ENCODE measurements around the gene TENM3.

Gene TENM3

DNA sequence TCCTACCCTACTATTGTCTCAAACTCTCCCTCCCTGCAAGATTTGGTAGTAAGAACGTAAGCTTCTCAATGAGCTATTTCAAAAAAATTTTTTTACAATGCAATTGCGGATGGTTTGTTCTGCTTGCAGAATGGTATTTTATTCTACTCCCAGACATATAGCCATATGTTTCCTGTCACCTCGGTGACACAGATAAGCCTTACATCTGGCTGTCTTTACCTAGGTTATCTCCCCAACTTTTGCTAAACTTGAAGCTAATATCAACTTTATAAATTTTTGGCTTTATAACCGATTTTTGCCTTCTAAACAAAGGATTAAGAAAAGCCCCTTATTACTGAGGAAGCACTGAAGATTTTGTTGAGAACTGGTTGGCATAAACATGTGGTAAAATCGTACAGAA is 331.5 kb downstream of the TENM3 start:
- no peaks in the 10 kb centered on the region for H3K9me3 ChIP-seq (ENCODE audit: insufficient read depth, low read length)
- no peaks in the 10 kb centered on the region for H3K36me3 ChIP-seq (replicated peaks; ENCODE audit: low read depth, low read length)
- H3K4me2 ChIP-seq (ENCODE audit: low read length): no peak overlapping the region
- H3K27me3 ChIP-seq (ENCODE audit: low read depth, low read length): no peaks in the 10 kb centered on the region
- no peak overlapping the region for H3K9ac ChIP-seq (ENCODE audit: low read length)
- no peaks in the 10 kb centered on the region for H3K4me1 ChIP-seq (ENCODE audit: low read length)
- TF ChIP-seq, protein P1, sequence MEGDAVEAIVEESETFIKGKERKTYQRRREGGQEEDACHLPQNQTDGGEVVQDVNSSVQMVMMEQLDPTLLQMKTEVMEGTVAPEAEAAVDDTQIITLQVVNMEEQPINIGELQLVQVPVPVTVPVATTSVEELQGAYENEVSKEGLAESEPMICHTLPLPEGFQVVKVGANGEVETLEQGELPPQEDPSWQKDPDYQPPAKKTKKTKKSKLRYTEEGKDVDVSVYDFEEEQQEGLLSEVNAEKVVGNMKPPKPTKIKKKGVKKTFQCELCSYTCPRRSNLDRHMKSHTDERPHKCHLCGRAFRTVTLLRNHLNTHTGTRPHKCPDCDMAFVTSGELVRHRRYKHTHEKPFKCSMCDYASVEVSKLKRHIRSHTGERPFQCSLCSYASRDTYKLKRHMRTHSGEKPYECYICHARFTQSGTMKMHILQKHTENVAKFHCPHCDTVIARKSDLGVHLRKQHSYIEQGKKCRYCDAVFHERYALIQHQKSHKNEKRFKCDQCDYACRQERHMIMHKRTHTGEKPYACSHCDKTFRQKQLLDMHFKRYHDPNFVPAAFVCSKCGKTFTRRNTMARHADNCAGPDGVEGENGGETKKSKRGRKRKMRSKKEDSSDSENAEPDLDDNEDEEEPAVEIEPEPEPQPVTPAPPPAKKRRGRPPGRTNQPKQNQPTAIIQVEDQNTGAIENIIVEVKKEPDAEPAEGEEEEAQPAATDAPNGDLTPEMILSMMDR (IDR thresholded peaks at IDR 0.05; ENCODE audit: low read depth, low read length): no peak
- no peak for TF ChIP-seq EZH2phosphoT487 (IDR thresholded peaks at IDR 0.05; ENCODE audit: low read depth)
- no peak overlapping the region for H3K27ac ChIP-seq (ENCODE audit: low read length)
- no peak overlapping the region for H2AFZ ChIP-seq (ENCODE audit: low read depth, low read length)
- H3K79me2 ChIP-seq (ENCODE audit: low read length): no peaks in the 10 kb centered on the region
- H3K4me3 ChIP-seq (ENCODE audit: low read length): no peak overlapping the region
- H4K20me1 ChIP-seq (ENCODE audit: insufficient read depth, low read length): no peaks in the 10 kb centered on the region

DNA sequence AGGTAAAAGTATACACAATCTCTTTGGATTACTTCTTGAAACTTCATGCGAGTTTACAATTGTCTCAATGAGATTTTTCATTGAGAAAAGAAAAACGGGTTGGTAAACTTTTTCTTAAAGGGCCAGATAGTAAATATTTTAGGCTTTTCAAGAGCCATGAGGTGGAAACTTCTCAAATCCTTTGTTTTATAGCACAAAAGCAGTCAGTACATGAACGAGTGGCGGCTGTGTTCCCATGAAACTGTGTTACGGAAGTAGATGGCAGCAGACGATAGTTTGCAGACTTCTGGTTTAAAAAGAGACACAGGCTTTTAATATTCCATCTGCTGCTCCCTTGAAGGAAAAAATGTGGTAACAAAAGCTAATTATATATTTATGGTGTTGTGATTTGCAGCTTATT is 332.0 kb downstream of the TENM3 start:
- no peaks in the 10 kb centered on the region for H3K4me1 ChIP-seq (ENCODE audit: low read length)
- H3K79me2 ChIP-seq (ENCODE audit: low read length): no peaks in the 10 kb centered on the region
- no peaks in the 10 kb centered on the region for H4K20me1 ChIP-seq (ENCODE audit: insufficient read depth, low read length)
- H3K9ac ChIP-seq (ENCODE audit: low read length): no peak overlapping the region
- H3K9me3 ChIP-seq (ENCODE audit: insufficient read depth, low read length): no peaks in the 10 kb centered on the region
- no peak overlapping the region for H3K4me2 ChIP-seq (ENCODE audit: low read length)
- no peak overlapping the region for H3K4me3 ChIP-seq (ENCODE audit: low read length)
- no peak overlapping the region for H2AFZ ChIP-seq (ENCODE audit: low read depth, low read length)
- no peaks in the 10 kb centered on the region for H3K36me3 ChIP-seq (replicated peaks; ENCODE audit: low read depth, low read length)
- H3K27me3 ChIP-seq (ENCODE audit: low read depth, low read length): no peaks in the 10 kb centered on the region
- no peak overlapping the region for H3K27ac ChIP-seq (ENCODE audit: low read length)
- TF ChIP-seq, protein P1 (IDR thresholded peaks at IDR 0.05; ENCODE audit: low read depth, low read length): no peak
- TF ChIP-seq EZH2phosphoT487 (IDR thresholded peaks at IDR 0.05; ENCODE audit: low read depth): no peak

DNA sequence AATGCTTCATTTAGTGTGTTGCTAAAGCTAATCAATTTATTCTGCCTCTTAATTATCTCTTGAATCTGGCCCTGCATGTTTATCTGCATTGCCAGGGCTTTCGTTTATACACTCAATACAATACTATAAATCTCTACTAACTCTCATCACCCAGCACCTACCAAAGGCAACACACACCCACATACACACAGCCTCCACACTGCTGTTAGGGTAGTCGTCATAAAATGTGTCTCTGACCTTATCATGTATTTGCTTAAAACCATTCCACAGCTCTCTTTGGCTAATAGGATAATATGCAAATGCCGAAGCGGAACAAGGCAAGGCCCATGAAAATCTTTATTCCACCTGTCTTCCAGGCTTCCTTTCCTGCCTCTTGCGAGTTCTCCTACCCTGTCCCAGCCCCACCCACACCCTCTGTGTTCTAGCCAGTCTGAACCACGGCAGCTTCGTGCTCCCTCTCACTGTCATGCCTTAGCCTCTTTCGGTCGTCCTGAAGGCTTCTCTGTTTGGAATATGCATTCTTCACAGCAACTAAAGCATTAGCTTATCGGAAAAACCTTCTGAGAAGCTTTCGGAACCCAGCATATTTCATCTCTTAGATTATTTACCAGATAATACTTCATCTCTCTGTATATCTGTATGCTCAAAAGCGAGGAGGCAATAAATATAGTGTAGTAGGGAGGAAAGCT is 333.5 kb downstream of the TENM3 start:
- no peaks in the 10 kb centered on the region for H4K20me1 ChIP-seq (ENCODE audit: insufficient read depth, low read length)
- H2AFZ ChIP-seq (ENCODE audit: low read depth, low read length): no peak overlapping the region
- no peak overlapping the region for H3K27ac ChIP-seq (ENCODE audit: low read length)
- no peaks in the 10 kb centered on the region for H3K79me2 ChIP-seq (ENCODE audit: low read length)
- no peaks in the 10 kb centered on the region for H3K9me3 ChIP-seq (ENCODE audit: insufficient read depth, low read length)
- H3K9ac ChIP-seq (ENCODE audit: low read length): no peak overlapping the region
- H3K4me2 ChIP-seq (ENCODE audit: low read length): no peak overlapping the region
- H3K27me3 ChIP-seq (ENCODE audit: low read depth, low read length): no peaks in the 10 kb centered on the region
- 0 out of 2 replicates have a peak, but pooled peaks cover 1% of the 10 kb centered on the region for H3K4me1 ChIP-seq (ENCODE audit: low read length)
- no peak for TF ChIP-seq EZH2phosphoT487 (IDR thresholded peaks at IDR 0.05; ENCODE audit: low read depth)
- TF ChIP-seq, protein P1 (IDR thresholded peaks at IDR 0.05; ENCODE audit: low read depth, low read length): no peak
- no peaks in the 10 kb centered on the region for H3K36me3 ChIP-seq (replicated peaks; ENCODE audit: low read depth, low read length)
- H3K4me3 ChIP-seq (ENCODE audit: low read length): no peak overlapping the region

DNA sequence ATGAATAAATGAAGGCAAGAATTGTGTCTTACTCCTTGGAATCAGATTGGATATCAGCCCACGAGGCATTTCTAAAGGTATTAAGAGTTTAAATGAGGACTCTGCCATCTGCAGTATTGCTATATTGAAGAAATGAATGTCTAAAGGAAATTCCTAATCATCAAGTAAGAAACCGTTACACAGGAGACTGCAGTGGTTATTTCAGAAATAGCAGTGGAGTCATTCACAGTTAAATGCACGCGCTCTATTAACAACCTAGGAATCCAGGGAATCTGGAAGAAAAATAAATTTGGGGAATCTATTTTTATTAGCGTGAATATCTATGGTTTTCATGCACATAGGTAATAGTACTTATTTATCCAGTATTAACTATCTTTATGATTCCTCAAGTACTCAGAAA is 334.2 kb downstream of the TENM3 start:
- Histone ChIP-seq H3K4me1 (ENCODE audit: low read length) (0 out of 2 replicates have a peak, but pooled peaks cover 4% of the 10 kb centered on the region), H3K36me3 (replicated peaks; ENCODE audit: low read depth, low read length) (no peaks in the 10 kb centered on the region), H3K27ac (ENCODE audit: low read length) (no peak overlapping the region), H3K79me2 (ENCODE audit: low read length) (no peaks in the 10 kb centered on the region), H4K20me1 (ENCODE audit: insufficient read depth, low read length) (no peaks in the 10 kb centered on the region), H3K9me3 (ENCODE audit: insufficient read depth, low read length) (no peaks in the 10 kb centered on the region), H3K4me3 (ENCODE audit: low read length) (no peak overlapping the region), H2AFZ (ENCODE audit: low read depth, low read length) (no peak overlapping the region), H3K27me3 (ENCODE audit: low read depth, low read length) (no peaks in the 10 kb centered on the region), H3K4me2 (ENCODE audit: low read length) (no peak overlapping the region), H3K9ac (ENCODE audit: low read length) (no peak overlapping the region)
- no peak for TF ChIP-seq EZH2phosphoT487 (IDR thresholded peaks at IDR 0.05; ENCODE audit: low read depth)
- TF ChIP-seq, protein P1 (IDR thresholded peaks at IDR 0.05; ENCODE audit: low read depth, low read length): no peak
